K562 (cell line): ENCODE results near the gene GGA3. TPM values are rescaled to one million over a fixed set of nuclear protein-coding genes. Genes with fewer than 3 reads are reported as not detected.

Experiments used
- ATF1 ChIP-seq, 2 experiments: fragments of 450-650 bp in 1 of 2; IDR thresholded peaks; 2 replicates each; pipeline ENCODE4 v1.6.1; 2016; ENCODE audit warnings: missing compliant biosample characterization in 1 of 2, missing genetic modification characterization in 1 of 2
- CEBPB ChIP-seq: fragments of 450-650 bp; IDR thresholded peaks from 2 replicates; pipeline ENCODE4 v1.6.1; 2016; ENCODE audit warnings: missing genetic modification characterization, missing compliant biosample characterization
- CHCHD3 ChIP-seq: fragments of 250-450 bp; sonication (Bioruptor Pico); IDR thresholded peaks from 2 replicates; pipeline ENCODE4 v2.1.2; 2022; ENCODE audit warnings: mild to moderate bottlenecking
- CREM ChIP-seq: IDR thresholded peaks from 2 replicates; pipeline ENCODE4 v1.6.1; 2014; ENCODE audit warnings: antibody characterized with exemption, low read depth
- ETV5 ChIP-seq: sonication (generic); formaldehyde crosslinking; IDR thresholded peaks from 2 replicates; pipeline ENCODE4 v1.4.0; 2020; ENCODE audit warnings: low read depth, mild to moderate bottlenecking, missing genetic modification reagents
- EWSR1 ChIP-seq: fragments of 450-650 bp; IDR thresholded peaks from 2 replicates; pipeline ENCODE4 v1.6.1; 2018; ENCODE audit warnings: borderline replicate concordance, mild to moderate bottlenecking, low read depth, moderate library complexity; ENCODE audit not compliant: partially characterized antibody
- HDAC2 ChIP-seq: fragments of 450-650 bp; IDR thresholded peaks from 2 replicates; pipeline ENCODE4 v1.6.1; 2016; ENCODE audit warnings: mild to moderate bottlenecking
- MAZ ChIP-seq, 2 experiments: fragments of 450-650 bp in 1 of 2; sonication (generic) in 1 of 2; formaldehyde crosslinking; IDR thresholded peaks in 1 of 2; conservative IDR thresholded peaks in 1 of 2; 2 replicates each; pipeline versions ENCODE4 v1.4.0 to v1.5.0; 2020; ENCODE audit warnings: mild to moderate bottlenecking in 1 of 2, missing genetic modification reagents in 1 of 2
- MXI1 ChIP-seq: IDR thresholded peaks from 2 replicates; pipeline ENCODE4 v1.6.1; 2011; ENCODE audit warnings: low read depth, mild to moderate bottlenecking, improper control_type of control experiment, low read length
- MYBL2 ChIP-seq, 2 experiments: fragments of 450-650 bp in 1 of 2; sonication (generic) in 1 of 2; formaldehyde crosslinking in 1 of 2; IDR thresholded peaks; 2 replicates each; pipeline versions ENCODE4 v1.6.1 to v1.8.1; 2017 to 2022; ENCODE audit warnings: borderline replicate concordance in 1 of 2, inconsistent platforms in 1 of 2, low read depth in 1 of 2, mild to moderate bottlenecking in 1 of 2, missing genetic modification reagents in 1 of 2, moderate library complexity in 1 of 2
- NCOA6 ChIP-seq: fragments of 450-650 bp; IDR thresholded peaks from 2 replicates; pipeline ENCODE4 v1.6.1; 2017; ENCODE audit warnings: mild to moderate bottlenecking
- NR1H2 ChIP-seq: sonication (generic); formaldehyde crosslinking; IDR thresholded peaks from 2 replicates; pipeline ENCODE4 v1.4.0; 2020; ENCODE audit warnings: mild to moderate bottlenecking, missing genetic modification reagents
- PHF21A ChIP-seq: fragments of 450-650 bp; IDR thresholded peaks from 2 replicates; pipeline ENCODE4 v1.6.1; 2017; ENCODE audit warnings: low read depth, borderline replicate concordance
- PHTF2 ChIP-seq: fragments of 250-450 bp; sonication (Bioruptor Pico); IDR thresholded peaks from 2 replicates; pipeline ENCODE4 v1.5.0; 2021; ENCODE audit warnings: mild to moderate bottlenecking
- PTBP1 ChIP-seq: fragments of 200-400 bp; formaldehyde crosslinking; IDR thresholded peaks from 2 replicates; pipeline ENCODE4 v1.6.1; 2017; ENCODE audit warnings: low read depth, low read length
- RBM17 ChIP-seq: fragments of 200-400 bp; formaldehyde crosslinking; IDR thresholded peaks from 2 replicates; pipeline ENCODE4 v1.6.1; 2017; ENCODE audit warnings: low read depth, mild to moderate bottlenecking, low read length, borderline replicate concordance
- RBM22 ChIP-seq: fragments of 200-400 bp; formaldehyde crosslinking; IDR thresholded peaks from 2 replicates; pipeline ENCODE4 v1.6.1; 2018; ENCODE audit warnings: low read length, low read depth; ENCODE audit not compliant: poor library complexity, severe bottlenecking
- RCOR1 ChIP-seq, 2 experiments: IDR thresholded peaks; 2 replicates each; pipeline ENCODE4 v1.6.1; 2012; ENCODE audit warnings: low read depth in 2 of 2, low read length in 2 of 2, borderline replicate concordance in 1 of 2, improper control_type of control experiment in 1 of 2
- STAT5A ChIP-seq: IDR thresholded peaks from 2 replicates; pipeline ENCODE4 v1.6.1; 2012; ENCODE audit warnings: low read length, inconsistent platforms, borderline replicate concordance
- TAF9B ChIP-seq: fragments of 450-650 bp; IDR thresholded peaks from 2 replicates; pipeline ENCODE4 v1.6.1; 2018; ENCODE audit warnings: mild to moderate bottlenecking; ENCODE audit not compliant: partially characterized antibody
- TEAD4 ChIP-seq, 2 experiments: sonication (generic) in 1 of 2; formaldehyde crosslinking in 1 of 2; IDR thresholded peaks; 2 replicates each; pipeline versions ENCODE4 v1.6.1 to v1.8.0; 2012 to 2022; ENCODE audit warnings: borderline replicate concordance in 1 of 2, inconsistent platforms in 1 of 2, low read length in 1 of 2, mild to moderate bottlenecking in 1 of 2, missing genetic modification reagents in 1 of 2
- XRCC4 ChIP-seq: IDR thresholded peaks from one replicate; pipeline ENCODE4 v1.6.1; 2011; ENCODE audit not compliant: insufficient read depth, insufficient read length; ENCODE audit errors: extremely low read depth
- ZC3H4 ChIP-seq: sonication (generic); formaldehyde crosslinking; IDR thresholded peaks from 2 replicates; pipeline ENCODE4 v1.9.0; 2021; ENCODE audit warnings: missing genetic modification reagents, borderline replicate concordance
- ZNF232 ChIP-seq: sonication (generic); formaldehyde crosslinking; IDR thresholded peaks from 2 replicates; pipeline ENCODE4 v1.8.0; 2022; ENCODE audit warnings: mild to moderate bottlenecking, missing genetic modification reagents
- ZNF41 ChIP-seq: fragments of 250-450 bp; sonication (Bioruptor Pico); conservative IDR thresholded peaks from 2 replicates; pipeline ENCODE4 v1.4.0; 2020; ENCODE audit warnings: mild to moderate bottlenecking
- ZNF668 ChIP-seq: fragments of 250-450 bp; sonication (Bioruptor Pico); IDR thresholded peaks from 2 replicates; pipeline ENCODE4 v1.8.0; 2022; ENCODE audit warnings: mild to moderate bottlenecking, inconsistent platforms
- ZNF766 ChIP-seq: fragments of 200-800 bp; sonication (Bioruptor generic); conservative IDR thresholded peaks from 2 replicates; pipeline ENCODE4 v1.6.1; 2016; ENCODE audit warnings: missing genetic modification characterization, missing compliant biosample characterization
- ZSCAN29 ChIP-seq: fragments of 450-650 bp; IDR thresholded peaks from 2 replicates; pipeline ENCODE4 v1.6.1; 2017
- polyA plus RNA-seq, 8 experiments: library from polyadenylated mRNA; depleted of rRNA in 4 of 8; stranded (reverse) in 5 of 8; unstranded in 3 of 8; fragments of >200 nt; fragmentation: Nextera tagmentation in 2 of 8; fragmentation: Illumina TruSeq in 1 of 8; extraction: Ambion mirVana in 2 of 8; extraction: Trizol in 1 of 8; gene quantifications; 2 replicates each; pipeline versions ENCODE4 v1.2.1 to v1.2.3, GENCODE V29; 2011 to 2014; ENCODE audit warnings: inconsistent platforms in 1 of 8, missing spikeins in 1 of 8
- total RNA-seq, 7 experiments: library from RNA; depleted of rRNA in 6 of 7; stranded (reverse); fragments of >200 nt in 6 of 7; fragmentation: Illumina TruSeq in 2 of 7; extraction: Trizol in 2 of 7; gene quantifications; 2 replicates each; pipeline versions ENCODE4 v1.2.1 to v1.2.3, GENCODE V29; 2011 to 2021; ENCODE audit warnings: low replicate concordance in 1 of 7
- TF ChIP-seq, protein P1 (sequence below): fragments of 450-650 bp; conservative IDR thresholded peaks from 2 replicates; pipeline ENCODE4 v1.6.1; 2016; ENCODE audit warnings: missing genetic modification characterization, low read depth, mild to moderate bottlenecking, control low read depth, missing compliant biosample characterization

GGA3 gene
- total and polyA plus RNA-seq, 9 of the 15 experiments (the other 6 are each of a cell fraction or from before 2014, with no cell fraction given) = 5.7 to 64.9 (median 25.4) TPM

DNA sequence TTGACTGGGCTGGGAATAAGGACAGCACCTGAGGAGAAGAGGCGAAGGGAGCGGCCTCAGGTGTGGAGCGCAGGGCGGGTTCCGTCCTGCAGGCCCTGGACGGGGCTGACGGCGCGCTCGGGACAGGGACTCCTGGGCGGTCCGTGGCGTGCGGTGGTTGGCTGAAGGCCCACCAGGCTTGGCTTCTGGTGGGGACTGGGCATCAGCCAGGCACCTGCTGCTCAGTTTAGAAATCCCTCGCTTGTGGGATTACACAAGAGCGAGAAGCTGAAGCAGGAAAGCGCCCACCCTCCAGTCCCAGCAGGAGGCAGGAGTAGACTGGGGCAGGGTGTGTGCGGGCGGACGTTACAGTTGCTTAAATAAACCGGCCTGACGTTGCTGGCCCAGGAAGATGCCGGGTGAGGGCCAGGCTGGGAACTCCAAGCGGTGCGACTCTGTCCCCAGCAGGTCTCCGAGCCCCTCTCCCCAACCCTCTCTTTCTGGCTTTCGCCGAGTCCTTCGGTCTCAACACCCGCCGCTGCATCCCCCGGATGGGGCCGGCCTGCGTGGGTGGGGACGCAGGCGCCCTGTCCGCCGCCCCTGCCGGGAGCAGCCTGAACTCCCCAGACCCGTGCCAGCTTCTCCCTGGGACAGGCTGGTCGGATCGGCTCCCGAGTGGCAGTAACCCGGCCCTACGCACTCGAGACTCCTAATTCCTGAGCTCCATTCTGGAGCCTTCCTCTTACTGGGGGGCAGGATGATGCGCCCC, 9.0 kb upstream of the GGA3 start (continued):
- TF ChIP-seq CHCHD3 (CRISPR knock-in tag) = no peak
- no peak for TF ChIP-seq STAT5A
- 0 out of 2 replicates have a peak, but pooled peaks have one; percentile 58 for TF ChIP-seq ZNF232 (CRISPR knock-in tag)
- no peak for TF ChIP-seq MXI1
- no peak for TF ChIP-seq ATF1 (CRISPR knock-in tag; IDR thresholded peaks at IDR 0.05)
- TF ChIP-seq ATF1 (tag; IDR thresholded peaks at IDR 0.05) = peak; percentile 28; the same call in 1 of the 2 replicates
- TF ChIP-seq NCOA6 = no peak
- TF ChIP-seq HDAC2 = 0 out of 2 replicates have a peak, but pooled peaks have one; percentile 46
- no peak for TF ChIP-seq MYBL2 (IDR thresholded peaks at IDR 0.05; ENCODE audit: low read depth)
- TF ChIP-seq MYBL2 (CRISPR knock-in tag; IDR thresholded peaks at IDR 0.05; ENCODE audit: borderline replicate concordance) = no peak
- no peak for TF ChIP-seq ZNF41 (CRISPR knock-in tag)
- peak in 1 of 2 experiments; percentile 25; a peak in 1 of 4 replicates for TF ChIP-seq RCOR1 (IDR thresholded peaks at IDR 0.05; ENCODE audit: borderline replicate concordance in 1 of 2, low read depth in 2 of 2, low read length in 2 of 2)
- peak; percentile 98 for TF ChIP-seq ZNF766 (CRISPR knock-in tag)
- no peak; the same call in 1 of the 2 replicates for TF ChIP-seq TEAD4 (IDR thresholded peaks at IDR 0.05; ENCODE audit: low read length)
- no peak for TF ChIP-seq TEAD4 (CRISPR knock-in tag; IDR thresholded peaks at IDR 0.05; ENCODE audit: borderline replicate concordance)
- TF ChIP-seq NR1H2 (CRISPR knock-in tag) = no peak
- no peak for TF ChIP-seq RBM17
- peak; percentile 47 for TF ChIP-seq RBM22
- TF ChIP-seq PHF21A = peak; percentile 23; the same call in 1 of the 2 replicates
- TF ChIP-seq CEBPB (tag) = peak; percentile 92
- TF ChIP-seq, protein P1, sequence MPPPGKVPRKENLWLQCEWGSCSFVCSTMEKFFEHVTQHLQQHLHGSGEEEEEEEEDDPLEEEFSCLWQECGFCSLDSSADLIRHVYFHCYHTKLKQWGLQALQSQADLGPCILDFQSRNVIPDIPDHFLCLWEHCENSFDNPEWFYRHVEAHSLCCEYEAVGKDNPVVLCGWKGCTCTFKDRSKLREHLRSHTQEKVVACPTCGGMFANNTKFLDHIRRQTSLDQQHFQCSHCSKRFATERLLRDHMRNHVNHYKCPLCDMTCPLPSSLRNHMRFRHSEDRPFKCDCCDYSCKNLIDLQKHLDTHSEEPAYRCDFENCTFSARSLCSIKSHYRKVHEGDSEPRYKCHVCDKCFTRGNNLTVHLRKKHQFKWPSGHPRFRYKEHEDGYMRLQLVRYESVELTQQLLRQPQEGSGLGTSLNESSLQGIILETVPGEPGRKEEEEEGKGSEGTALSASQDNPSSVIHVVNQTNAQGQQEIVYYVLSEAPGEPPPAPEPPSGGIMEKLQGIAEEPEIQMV (tag) = peak; percentile 93
- TF ChIP-seq EWSR1 = no peak
- peak; percentile 22 for TF ChIP-seq CREM
- no peak for TF ChIP-seq ZNF668 (CRISPR knock-in tag)
- TF ChIP-seq ZC3H4 = peak; percentile 44; the same call in 1 of the 2 replicates
- no peak for TF ChIP-seq PHTF2
- TF ChIP-seq MAZ (CRISPR knock-in tag; conservative IDR thresholded peaks at IDR 0.05 in 1 of 2, IDR thresholded peaks at IDR 0.05 in 1 of 2) = peak in 1 of 2 experiments; percentile 32; a peak in 2 of 4 replicates
- no peak for TF ChIP-seq ETV5 (CRISPR knock-in tag)
- TF ChIP-seq PTBP1 = no peak
- TF ChIP-seq TAF9B = no peak
- TF ChIP-seq ZSCAN29 = no peak
- TF ChIP-seq XRCC4 = no peak
